ENCODE measurements around the gene EDA.

The EDA gene

GRCh38 chrX:70079297-70079696, 463.4 kb downstream of the EDA start:
- DNase-seq (ENCODE audit: low read depth): no peak

- DNase-seq (ENCODE audit: low read depth): no peak
Measured at GRCh38 chrX:70079870-70080269, 464.0 kb downstream of the EDA start.

GRCh38 chrX:70082723-70083122, 466.8 kb downstream of the EDA start:
- DNase-seq (ENCODE audit: low read depth): no peak

- DNase-seq (ENCODE audit: low read depth): no peak
Measured at GRCh38 chrX:70084592-70085240, 468.8 kb downstream of the EDA start.

GRCh38 chrX:70087857-70088630, 472.1 kb downstream of the EDA start:
- peak; percentile 3 for DNase-seq (ENCODE audit: low read depth)

DNA sequence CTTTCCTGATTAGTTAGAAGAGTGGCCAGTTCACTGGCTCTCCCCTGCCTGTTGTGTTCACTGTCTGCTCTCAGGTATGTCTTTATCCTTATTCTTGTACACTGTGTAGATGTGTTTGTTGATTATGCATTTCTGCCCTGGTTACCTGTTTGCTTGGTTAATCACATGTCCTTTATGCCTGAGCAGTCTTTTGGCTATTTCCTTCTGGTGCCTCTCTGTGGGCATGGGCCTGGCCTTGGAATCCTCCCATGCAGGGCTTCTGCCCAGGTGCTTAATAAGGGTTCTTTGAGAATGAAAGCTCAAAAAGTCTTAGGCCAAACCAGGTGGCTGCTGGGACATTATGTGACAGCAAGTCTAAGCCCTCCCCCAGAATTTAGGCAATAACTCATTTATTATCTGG, 472.8 kb downstream of the EDA start:
- DNase-seq (ENCODE audit: low read depth): no peak

Data from fibroblast of the conjunctiva (primary cell).